A549 (cell line): ENCODE results near the gene NBR1. TPM values are rescaled to one million over a fixed set of nuclear protein-coding genes. Genes with fewer than 3 reads are reported as not detected.
A peak's percentile ranks its signal among the peaks of the same experiment; 100 is the strongest.

Experiments
- ATAC-seq, 2 experiments: fragments of 200-7000 bp in 1 of 2; fragments of >200 bp in 1 of 2; cut with Nextera tagmentation in 1 of 2; cut with Tn5 transposase in 1 of 2; 3 replicates each; pipeline versions ENCODE4 v1.8.0 to v1.9.1; 2018 to 2020; ENCODE audit warnings: mild to moderate bottlenecking in 1 of 2, moderate library complexity in 1 of 2
- CTCF ChIA-PET: fragments of 300-600 bp; sonication (Branson Sonifier 250); formaldehyde crosslinking; extraction: SDS; loops from one replicate; lab custom pipeline; 2021; ENCODE audit warnings: antibody characterized with exemption, inconsistent platforms; lab: Yijun Ruan, JAX
- POLR2A ChIA-PET: fragments of 350-600 bp; formaldehyde crosslinking; extraction: SDS; loops from one replicate; lab custom pipeline; 2021; ENCODE audit warnings: antibody characterized with exemption, inconsistent platforms; lab: Yijun Ruan, JAX
- DNase-seq, 2 experiments: peaks; one replicate each; pipeline versions ENCODE4 v3.0.0 to v3.0.0-alpha.2; 2011 to 2016; ENCODE audit warnings: low read depth in 1 of 2, low spot score in 1 of 2
- FAIRE-seq: peaks from 2 replicates; lab custom pipeline; 2011; peaks lifted over from hg19 to GRCh38; lab: Jason Lieb, UNC
- H3K27ac ChIP-seq, 2 experiments: fragments of >200 bp; sonication (Bioruptor Twin); formaldehyde crosslinking; 3 replicates each; pipeline ENCODE4 v1.5.1; 2016 to 2017
- H3K4me1 ChIP-seq: fragments of >200 bp; sonication (Bioruptor Twin); formaldehyde crosslinking; 3 replicates; pipeline ENCODE4 v1.6.1; 2016
- H3K4me2 ChIP-seq: fragments of >200 bp; sonication (Bioruptor Twin); formaldehyde crosslinking; 3 replicates; pipeline ENCODE4 v1.6.1; 2016
- H3K4me3 ChIP-seq: fragments of >200 bp; sonication (Bioruptor Twin); formaldehyde crosslinking; 3 replicates; pipeline ENCODE4 v1.5.1; 2016
- H3K9me3 ChIP-seq: fragments of >200 bp; sonication (Bioruptor Twin); formaldehyde crosslinking; 3 replicates; pipeline ENCODE4 v1.6.1; 2016
- BHLHE40 ChIP-seq: IDR thresholded peaks from 2 replicates; pipeline ENCODE4 v1.6.1; 2012; ENCODE audit warnings: low read depth, low read length, inconsistent platforms
- CBX2 ChIP-seq: fragments of 200-600 bp; sonication (generic); IDR thresholded peaks from 2 replicates; pipeline ENCODE4 v1.6.1; 2016; ENCODE audit warnings: low read depth, mild to moderate bottlenecking, borderline replicate concordance
- CBX8 ChIP-seq: fragments of 200-600 bp; sonication (generic); IDR thresholded peaks from 2 replicates; pipeline ENCODE4 v1.6.1; 2016
- CEBPB ChIP-seq, 2 experiments: fragments of >200 bp in 1 of 2; sonication (Bioruptor Twin) in 1 of 2; formaldehyde crosslinking in 1 of 2; IDR thresholded peaks; 2 replicates each; pipeline ENCODE4 v1.6.1; 2012 to 2016
- CHD4 ChIP-seq: fragments of 200-600 bp; sonication (generic); IDR thresholded peaks from 2 replicates; pipeline ENCODE4 v1.6.1; 2016; ENCODE audit warnings: antibody characterized with exemption, mild to moderate bottlenecking, borderline replicate concordance
- EHF ChIP-seq: fragments of 250-450 bp; sonication (Bioruptor Pico); IDR thresholded peaks from 2 replicates; pipeline ENCODE4 v1.5.0; 2020; ENCODE audit warnings: mild to moderate bottlenecking
- EHMT2 ChIP-seq: fragments of 200-600 bp; sonication (generic); IDR thresholded peaks from 2 replicates; pipeline ENCODE4 v1.6.1; 2016; ENCODE audit warnings: antibody characterized with exemption, low read depth, mild to moderate bottlenecking, moderate library complexity
- EP300 ChIP-seq, 2 experiments: fragments of >200 bp; sonication (Bioruptor Twin); formaldehyde crosslinking; IDR thresholded peaks; 2 replicates in 1 of 2; 3 replicates in 1 of 2; pipeline ENCODE4 v1.6.1; 2016 to 2017
- ESRRA ChIP-seq: fragments of 150-350 bp; IDR thresholded peaks from 2 replicates; pipeline ENCODE4 v1.6.1; 2014; ENCODE audit warnings: mild to moderate bottlenecking, low read length, borderline replicate concordance
- FOSL2 ChIP-seq, 2 experiments: fragments of 450-650 bp in 1 of 2; fragments of >200 bp in 1 of 2; sonication (Bioruptor Twin) in 1 of 2; formaldehyde crosslinking; IDR thresholded peaks; 2 replicates each; pipeline versions ENCODE4 v1.5.0 to v1.6.1; 2016 to 2020; ENCODE audit warnings: mild to moderate bottlenecking in 1 of 2, moderate library complexity in 1 of 2
- FOXS1 ChIP-seq: fragments of 250-450 bp; sonication (Bioruptor Pico); IDR thresholded peaks from 2 replicates; pipeline ENCODE4 v1.5.0; 2020; ENCODE audit warnings: mild to moderate bottlenecking, moderate library complexity
- HDAC2 ChIP-seq: fragments of 200-600 bp; sonication (generic); IDR thresholded peaks from 2 replicates; pipeline ENCODE4 v1.6.1; 2016
- KDM1A ChIP-seq: fragments of 200-600 bp; sonication (generic); IDR thresholded peaks from 2 replicates; pipeline ENCODE4 v1.6.1; 2016; ENCODE audit warnings: low read depth, mild to moderate bottlenecking
- KDM5A ChIP-seq: fragments of 200-600 bp; sonication (generic); IDR thresholded peaks from 2 replicates; pipeline ENCODE4 v1.6.1; 2016; ENCODE audit warnings: antibody characterized with exemption, mild to moderate bottlenecking
- MAFK ChIP-seq: fragments of 450-650 bp; IDR thresholded peaks from 2 replicates; pipeline ENCODE4 v1.6.1; 2014; ENCODE audit not compliant: partially characterized antibody
- MAZ ChIP-seq: fragments of 150-350 bp; IDR thresholded peaks from 2 replicates; pipeline ENCODE4 v1.6.1; 2014; ENCODE audit warnings: antibody characterized with exemption, low read depth, low read length, borderline replicate concordance
- MYC ChIP-seq: IDR thresholded peaks from 2 replicates; pipeline ENCODE4 v1.6.1; 2012; ENCODE audit warnings: mild to moderate bottlenecking, inconsistent platforms, low read length, improper control_type of control experiment, borderline replicate concordance
- NFE2L2 ChIP-seq: fragments of 150-350 bp; conservative IDR thresholded peaks from 2 replicates; pipeline ENCODE4 v1.6.1; 2014; ENCODE audit warnings: low read length
- NPAS2 ChIP-seq: fragments of 250-450 bp; sonication (Bioruptor Pico); IDR thresholded peaks from 2 replicates; pipeline ENCODE4 v1.8.0; 2022; ENCODE audit warnings: mild to moderate bottlenecking, moderate library complexity, borderline replicate concordance
- PHF8 ChIP-seq: fragments of 200-600 bp; sonication (generic); IDR thresholded peaks from 2 replicates; pipeline ENCODE4 v1.6.1; 2016; ENCODE audit warnings: low read depth, mild to moderate bottlenecking, antibody characterized with exemption, moderate library complexity, borderline replicate concordance
- POLR2AphosphoS2 ChIP-seq: conservative IDR thresholded peaks from 2 replicates; pipeline ENCODE4 v1.6.1; 2012; ENCODE audit warnings: low read length, improper control_type of control experiment, inconsistent platforms
- RARB ChIP-seq: fragments of 250-450 bp; sonication (Bioruptor Pico); IDR thresholded peaks from 2 replicates; pipeline ENCODE4 v1.8.0; 2021; ENCODE audit warnings: mild to moderate bottlenecking, moderate library complexity
- RCOR1 ChIP-seq: fragments of 150-350 bp; IDR thresholded peaks from 2 replicates; pipeline ENCODE4 v1.6.1; 2014; ENCODE audit warnings: antibody characterized with exemption, low read length, low read depth
- RNF2 ChIP-seq: fragments of 200-600 bp; sonication (generic); IDR thresholded peaks from 2 replicates; pipeline ENCODE4 v1.6.1; 2016; ENCODE audit warnings: low read depth, mild to moderate bottlenecking, antibody characterized with exemption, moderate library complexity, borderline replicate concordance
- SMC3 ChIP-seq: fragments of >200 bp; sonication (Bioruptor Twin); formaldehyde crosslinking; IDR thresholded peaks from 3 replicates; pipeline ENCODE4 v1.6.1; 2018; ENCODE audit warnings: inconsistent platforms
- SREBF2 ChIP-seq: fragments of 450-650 bp; IDR thresholded peaks from 2 replicates; pipeline ENCODE4 v1.6.1; 2014; ENCODE audit warnings: mild to moderate bottlenecking, moderate library complexity
- TFCP2L1 ChIP-seq: fragments of 250-450 bp; sonication (Bioruptor Pico); IDR thresholded peaks from 2 replicates; pipeline ENCODE4 v1.5.0; 2021; ENCODE audit warnings: mild to moderate bottlenecking
- ZC3H11A ChIP-seq: fragments of 450-650 bp; IDR thresholded peaks from 2 replicates; pipeline ENCODE4 v1.6.1; 2014; ENCODE audit warnings: antibody characterized with exemption, mild to moderate bottlenecking
- ZNF302 ChIP-seq: fragments of 250-450 bp; sonication (Bioruptor Pico); IDR thresholded peaks from 2 replicates; pipeline ENCODE4 v1.9.0; 2021; ENCODE audit warnings: inconsistent platforms, mild to moderate bottlenecking, moderate library complexity
- WGBS: methylation state at CpG from one replicate; pipeline ENCODE4 v1.1.6; 2017; ENCODE audit errors: missing lambda C conversion rate; 5-methylcytosine and 5-hydroxymethylcytosine counted together
- polyA plus RNA-seq, 4 experiments: library from polyadenylated mRNA; depleted of rRNA in 3 of 4; stranded (reverse); fragments of >200 nt; fragmentation: RNase III in 1 of 4; extraction: RNeasy Plus Mini Kit Qiagen cat#74134 plus additional on column Dnase treatment in 1 of 4; gene quantifications; 2 replicates in 3 of 4; 3 replicates in 1 of 4; pipeline ENCODE4 v1.2.3, GENCODE V29; 2011 to 2017
- TF ChIP-seq, protein P1 (sequence below): fragments of 250-450 bp; sonication (Bioruptor Pico); IDR thresholded peaks from 2 replicates; pipeline ENCODE4 v1.5.0; 2020; ENCODE audit warnings: low read depth, mild to moderate bottlenecking, moderate library complexity
- TF ChIP-seq, protein P2 (sequence below): fragments of >200 bp; sonication (Bioruptor Twin); formaldehyde crosslinking; IDR thresholded peaks from 3 replicates; pipeline ENCODE4 v1.6.1; 2016
- TF ChIP-seq, protein P3 (sequence below): fragments of >200 bp; sonication (Bioruptor Twin); formaldehyde crosslinking; IDR thresholded peaks from 3 replicates; pipeline ENCODE4 v1.5.1; 2016
- TF ChIP-seq, protein P4 (sequence below): IDR thresholded peaks from 2 replicates; pipeline ENCODE4 v1.6.1; 2012
- TF ChIP-seq, protein P5 (sequence below): fragments of >200 bp; sonication (Bioruptor Twin); formaldehyde crosslinking; IDR thresholded peaks from 2 replicates; pipeline ENCODE4 v1.6.1; 2016
- TF ChIP-seq, protein P6 (sequence below): fragments of 250-450 bp; sonication (Bioruptor Pico); IDR thresholded peaks from 2 replicates; pipeline ENCODE4 v1.5.0; 2021; ENCODE audit warnings: mild to moderate bottlenecking, moderate library complexity, borderline replicate concordance

Gene NBR1
- polyA plus RNA-seq, 2 of the 4 experiments (the other 2 are of a cell fraction), result 41.8 to 86.8 TPM

DNA sequence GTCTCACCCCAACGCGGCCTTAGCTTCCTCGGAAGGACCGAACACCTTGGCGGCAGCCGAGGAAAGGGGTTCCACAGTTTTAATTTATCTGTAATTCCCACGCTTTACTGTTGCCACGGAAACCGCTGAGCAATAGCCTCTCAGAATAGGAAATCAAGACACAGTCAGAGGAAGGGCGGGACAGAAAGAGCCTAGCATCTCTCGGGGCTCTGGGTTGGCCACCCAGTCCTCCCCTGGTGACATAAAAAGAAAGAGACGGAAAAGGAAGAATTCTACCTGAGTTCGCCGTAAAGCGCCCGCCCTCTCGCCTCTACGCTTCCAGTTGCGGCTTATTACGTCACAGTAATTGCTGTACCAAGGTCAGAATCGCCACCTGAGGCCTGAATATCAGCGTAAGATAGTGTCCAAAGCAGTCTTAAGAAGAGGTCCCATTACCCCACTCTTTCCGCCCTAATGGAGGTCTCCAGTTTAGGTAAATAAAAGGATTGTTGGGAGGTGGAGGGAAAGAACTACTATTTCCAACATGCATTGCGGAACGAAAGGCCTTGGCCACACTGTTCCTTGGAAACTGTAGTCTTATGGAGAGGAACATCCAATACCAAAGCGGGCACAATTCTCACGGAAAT is 761 bp upstream of the NBR1 start:
- ATAC-seq, result peak; percentile 84 to 91
- Histone ChIP-seq H3K4me1 (peaks cover 35% of the 10 kb centered on the region), H3K9me3 (no peaks in the 10 kb centered on the region), H3K4me3 (peak overlapping the region; percentile 74), H3K27ac (peak overlapping the region; percentile 86 to 90), H3K4me2 (peak overlapping the region; percentile 95)
- DNase-seq, result peak; percentile 98 to 99
- 3% methylated on average over 27 of the region's 27 CpGs for WGBS
- ChIA-PET CTCF (interaction anchor here (1.0 to 1.7 kb wide), 2 partner anchors 146 to 148 kb away, joined by 3 to 8 read pairs; partner anchors contain the start of gene VAT1), POLR2A (interaction anchor here (1.0 to 2.2 kb wide), 5 partner anchors 41 to 172 kb away, joined by 3 to 10 read pairs (median 4); partner anchors contain the start of genes BRCA1, RPL27 and TMEM106A)
- no peak for FAIRE-seq
- TF ChIP-seq NPAS2 (CRISPR knock-in tag) (no peak), POLR2AphosphoS2 (no peak), CBX2 (no peak), EP300 (IDR thresholded peaks at IDR 0.05) (no peak), HDAC2 (no peak), FOXS1 (CRISPR knock-in tag) (no peak), ESRRA (0 out of 2 replicates have a peak, but pooled peaks have one; percentile 2), FOSL2 (IDR thresholded peaks at IDR 0.05) (no peak), FOSL2 (CRISPR knock-in tag; IDR thresholded peaks at IDR 0.05) (no peak; the same call in 1 of the 2 replicates), RNF2 (no peak), ZNF302 (CRISPR knock-in tag) (no peak), MYC (0 out of 2 replicates have a peak, but pooled peaks have one; percentile 11), CHD4 (no peak), EHF (CRISPR knock-in tag) (no peak), NFE2L2 (no peak), RARB (CRISPR knock-in tag) (peak; percentile 78; the same call in 1 of the 2 replicates), TFCP2L1 (CRISPR knock-in tag) (no peak), MAFK (no peak), MAZ (no peak), CBX8 (no peak), SREBF2 (no peak), RCOR1 (no peak), SMC3 (no peak), PHF8 (peak; percentile 83; the same call in 1 of the 2 replicates), KDM1A (no peak), KDM5A (peak; percentile 27; the same call in 1 of the 2 replicates), EHMT2 (no peak), BHLHE40 (no peak), CEBPB (IDR thresholded peaks at IDR 0.05) (peak in 1 of 2 experiments; percentile 64; a peak in 2 of 4 replicates), ZC3H11A (no peak)
- TF ChIP-seq, protein P1, sequence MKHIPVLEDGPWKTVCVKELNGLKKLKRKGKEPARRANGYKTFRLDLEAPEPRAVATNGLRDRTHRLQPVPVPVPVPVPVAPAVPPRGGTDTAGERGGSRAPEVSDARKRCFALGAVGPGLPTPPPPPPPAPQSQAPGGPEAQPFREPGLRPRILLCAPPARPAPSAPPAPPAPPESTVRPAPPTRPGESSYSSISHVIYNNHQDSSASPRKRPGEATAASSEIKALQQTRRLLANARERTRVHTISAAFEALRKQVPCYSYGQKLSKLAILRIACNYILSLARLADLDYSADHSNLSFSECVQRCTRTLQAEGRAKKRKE (CRISPR knock-in tag), result no peak
- TF ChIP-seq, protein P2, sequence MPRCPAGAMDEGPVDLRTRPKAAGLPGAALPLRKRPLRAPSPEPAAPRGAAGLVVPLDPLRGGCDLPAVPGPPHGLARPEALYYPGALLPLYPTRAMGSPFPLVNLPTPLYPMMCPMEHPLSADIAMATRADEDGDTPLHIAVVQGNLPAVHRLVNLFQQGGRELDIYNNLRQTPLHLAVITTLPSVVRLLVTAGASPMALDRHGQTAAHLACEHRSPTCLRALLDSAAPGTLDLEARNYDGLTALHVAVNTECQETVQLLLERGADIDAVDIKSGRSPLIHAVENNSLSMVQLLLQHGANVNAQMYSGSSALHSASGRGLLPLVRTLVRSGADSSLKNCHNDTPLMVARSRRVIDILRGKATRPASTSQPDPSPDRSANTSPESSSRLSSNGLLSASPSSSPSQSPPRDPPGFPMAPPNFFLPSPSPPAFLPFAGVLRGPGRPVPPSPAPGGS, result no peak
- TF ChIP-seq, protein P3, sequence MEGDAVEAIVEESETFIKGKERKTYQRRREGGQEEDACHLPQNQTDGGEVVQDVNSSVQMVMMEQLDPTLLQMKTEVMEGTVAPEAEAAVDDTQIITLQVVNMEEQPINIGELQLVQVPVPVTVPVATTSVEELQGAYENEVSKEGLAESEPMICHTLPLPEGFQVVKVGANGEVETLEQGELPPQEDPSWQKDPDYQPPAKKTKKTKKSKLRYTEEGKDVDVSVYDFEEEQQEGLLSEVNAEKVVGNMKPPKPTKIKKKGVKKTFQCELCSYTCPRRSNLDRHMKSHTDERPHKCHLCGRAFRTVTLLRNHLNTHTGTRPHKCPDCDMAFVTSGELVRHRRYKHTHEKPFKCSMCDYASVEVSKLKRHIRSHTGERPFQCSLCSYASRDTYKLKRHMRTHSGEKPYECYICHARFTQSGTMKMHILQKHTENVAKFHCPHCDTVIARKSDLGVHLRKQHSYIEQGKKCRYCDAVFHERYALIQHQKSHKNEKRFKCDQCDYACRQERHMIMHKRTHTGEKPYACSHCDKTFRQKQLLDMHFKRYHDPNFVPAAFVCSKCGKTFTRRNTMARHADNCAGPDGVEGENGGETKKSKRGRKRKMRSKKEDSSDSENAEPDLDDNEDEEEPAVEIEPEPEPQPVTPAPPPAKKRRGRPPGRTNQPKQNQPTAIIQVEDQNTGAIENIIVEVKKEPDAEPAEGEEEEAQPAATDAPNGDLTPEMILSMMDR, result no peak
- TF ChIP-seq, protein P4, sequence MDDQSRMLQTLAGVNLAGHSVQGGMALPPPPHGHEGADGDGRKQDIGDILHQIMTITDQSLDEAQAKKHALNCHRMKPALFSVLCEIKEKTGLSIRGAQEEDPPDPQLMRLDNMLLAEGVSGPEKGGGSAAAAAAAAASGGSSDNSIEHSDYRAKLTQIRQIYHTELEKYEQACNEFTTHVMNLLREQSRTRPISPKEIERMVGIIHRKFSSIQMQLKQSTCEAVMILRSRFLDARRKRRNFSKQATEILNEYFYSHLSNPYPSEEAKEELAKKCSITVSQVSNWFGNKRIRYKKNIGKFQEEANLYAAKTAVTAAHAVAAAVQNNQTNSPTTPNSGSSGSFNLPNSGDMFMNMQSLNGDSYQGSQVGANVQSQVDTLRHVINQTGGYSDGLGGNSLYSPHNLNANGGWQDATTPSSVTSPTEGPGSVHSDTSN, result no peak
- TF ChIP-seq, protein P5, sequence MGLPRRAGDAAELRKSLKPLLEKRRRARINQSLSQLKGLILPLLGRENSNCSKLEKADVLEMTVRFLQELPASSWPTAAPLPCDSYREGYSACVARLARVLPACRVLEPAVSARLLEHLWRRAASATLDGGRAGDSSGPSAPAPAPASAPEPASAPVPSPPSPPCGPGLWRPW, result no peak
- TF ChIP-seq, protein P6, sequence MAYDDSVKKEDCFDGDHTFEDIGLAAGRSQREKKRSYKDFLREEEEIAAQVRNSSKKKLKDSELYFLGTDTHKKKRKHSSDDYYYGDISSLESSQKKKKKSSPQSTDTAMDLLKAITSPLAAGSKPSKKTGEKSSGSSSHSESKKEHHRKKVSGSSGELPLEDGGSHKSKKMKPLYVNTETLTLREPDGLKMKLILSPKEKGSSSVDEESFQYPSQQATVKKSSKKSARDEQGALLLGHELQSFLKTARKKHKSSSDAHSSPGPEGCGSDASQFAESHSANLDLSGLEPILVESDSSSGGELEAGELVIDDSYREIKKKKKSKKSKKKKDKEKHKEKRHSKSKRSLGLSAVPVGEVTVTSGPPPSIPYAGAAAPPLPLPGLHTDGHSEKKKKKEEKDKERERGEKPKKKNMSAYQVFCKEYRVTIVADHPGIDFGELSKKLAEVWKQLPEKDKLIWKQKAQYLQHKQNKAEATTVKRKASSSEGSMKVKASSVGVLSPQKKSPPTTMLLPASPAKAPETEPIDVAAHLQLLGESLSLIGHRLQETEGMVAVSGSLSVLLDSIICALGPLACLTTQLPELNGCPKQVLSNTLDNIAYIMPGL (CRISPR knock-in tag), result no peak
